Calu3 (cell line): ENCODE measurements around the gene CREBBP. TPM values are rescaled to one million over a fixed set of nuclear protein-coding genes. Genes with fewer than 3 reads are reported as not detected.

Source experiments
- BruUV-seq: library from RNA; stranded (reverse); fragments of 400-500 nt; replicated peaks from 2 replicates; lab custom pipeline; 2021; lab: Mats Ljungman, UMichigan
- CTCF ChIA-PET: fragments of 300-600 bp; sonication (Branson Sonifier 250); formaldehyde crosslinking; loops from one replicate; lab custom pipeline; 2022; ENCODE audit warnings: antibody characterized with exemption; lab: Charles Lee
- DNase-seq: peaks from one replicate; pipeline ENCODE4 v3.0.0; 2022
- H3K27ac Mint-ChIP-seq: one replicate; pipeline ENCODE4 v1.8.0; 2022; ENCODE audit warnings: mixed read lengths; ENCODE audit not compliant: unreplicated experiment
- H3K27me3 Mint-ChIP-seq: one replicate; pipeline ENCODE4 v1.8.0; 2022; ENCODE audit warnings: mixed read lengths; ENCODE audit not compliant: unreplicated experiment
- H3K36me3 Mint-ChIP-seq: one replicate; pipeline ENCODE4 v1.8.0; 2022; ENCODE audit warnings: mild to moderate bottlenecking, moderate library complexity, mixed read lengths; ENCODE audit not compliant: insufficient read depth, unreplicated experiment
- H3K4me1 Mint-ChIP-seq: one replicate; pipeline ENCODE4 v1.8.0; 2022; ENCODE audit warnings: mild to moderate bottlenecking, low read depth, mixed read lengths; ENCODE audit not compliant: unreplicated experiment
- H3K4me3 Mint-ChIP-seq: one replicate; pipeline ENCODE4 v1.8.0; 2022; ENCODE audit warnings: mild to moderate bottlenecking, low read depth, moderate library complexity, mixed read lengths; ENCODE audit not compliant: unreplicated experiment
- H3K9me3 Mint-ChIP-seq: one replicate; pipeline ENCODE4 v1.8.0; 2022; ENCODE audit warnings: low read depth, mixed read lengths; ENCODE audit not compliant: unreplicated experiment
- intact Hi-C: fragments of 100-400 bp; cut with micrococcal nuclease; formaldehyde crosslinking; loops from one replicate; pipeline ENCODE4 v1.10.0; 2022; ENCODE audit not compliant: unreplicated experiment
- total RNA-seq: library from RNA; stranded (reverse); gene quantifications from 2 replicates; pipeline ENCODE4 v1.2.3, GENCODE V29; 2022
- TF ChIP-seq, protein P1 (sequence below): fragments of 200-600 bp; IDR thresholded peaks from one replicate; pipeline ENCODE4 v1.8.0; 2022; ENCODE audit warnings: antibody characterized with exemption; ENCODE audit not compliant: unreplicated experiment

CREBBP gene
- total RNA-seq, 1 experiment from 2014 or later = 91.0 TPM

DNA sequence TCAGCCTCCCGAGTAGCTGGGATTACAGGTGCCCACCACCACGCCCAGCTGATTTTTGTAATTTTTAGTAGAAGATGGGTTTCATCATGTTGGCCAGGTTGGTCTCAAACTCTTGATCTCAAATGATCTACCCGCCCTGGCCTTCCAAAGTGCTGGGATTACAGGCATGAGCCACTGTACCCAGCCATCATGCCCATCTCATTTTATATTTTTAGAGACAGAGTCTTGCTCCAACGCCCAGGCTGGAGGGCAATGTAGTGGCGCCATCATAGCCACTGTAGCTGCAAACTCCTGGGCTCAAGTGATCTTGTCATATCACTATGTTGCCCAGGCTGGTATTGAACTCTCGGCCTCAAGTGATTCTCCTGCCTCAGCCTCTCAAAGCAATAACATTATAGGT lies 120.0 kb downstream of the CREBBP start:
- no TSS peak for BruUV-seq
- no peak overlapping the region for H3K27ac Mint-ChIP-seq
- CTCF ChIA-PET = interaction anchor here (0.6 kb wide), 1 partner anchor 13 kb away, joined by 5 read pairs; no protein-coding TSS in a partner anchor
- no peak overlapping the region for H3K4me3 Mint-ChIP-seq
- no peak for DNase-seq
- peaks cover 47% of the 10 kb centered on the region for H3K36me3 Mint-ChIP-seq
- no peaks in the 10 kb centered on the region for H3K27me3 Mint-ChIP-seq
- H3K9me3 Mint-ChIP-seq = no peaks in the 10 kb centered on the region
- H3K4me1 Mint-ChIP-seq = no peaks in the 10 kb centered on the region
- intact Hi-C loops = no loop called here
- TF ChIP-seq, protein P1, sequence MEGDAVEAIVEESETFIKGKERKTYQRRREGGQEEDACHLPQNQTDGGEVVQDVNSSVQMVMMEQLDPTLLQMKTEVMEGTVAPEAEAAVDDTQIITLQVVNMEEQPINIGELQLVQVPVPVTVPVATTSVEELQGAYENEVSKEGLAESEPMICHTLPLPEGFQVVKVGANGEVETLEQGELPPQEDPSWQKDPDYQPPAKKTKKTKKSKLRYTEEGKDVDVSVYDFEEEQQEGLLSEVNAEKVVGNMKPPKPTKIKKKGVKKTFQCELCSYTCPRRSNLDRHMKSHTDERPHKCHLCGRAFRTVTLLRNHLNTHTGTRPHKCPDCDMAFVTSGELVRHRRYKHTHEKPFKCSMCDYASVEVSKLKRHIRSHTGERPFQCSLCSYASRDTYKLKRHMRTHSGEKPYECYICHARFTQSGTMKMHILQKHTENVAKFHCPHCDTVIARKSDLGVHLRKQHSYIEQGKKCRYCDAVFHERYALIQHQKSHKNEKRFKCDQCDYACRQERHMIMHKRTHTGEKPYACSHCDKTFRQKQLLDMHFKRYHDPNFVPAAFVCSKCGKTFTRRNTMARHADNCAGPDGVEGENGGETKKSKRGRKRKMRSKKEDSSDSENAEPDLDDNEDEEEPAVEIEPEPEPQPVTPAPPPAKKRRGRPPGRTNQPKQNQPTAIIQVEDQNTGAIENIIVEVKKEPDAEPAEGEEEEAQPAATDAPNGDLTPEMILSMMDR = no peak

DNA sequence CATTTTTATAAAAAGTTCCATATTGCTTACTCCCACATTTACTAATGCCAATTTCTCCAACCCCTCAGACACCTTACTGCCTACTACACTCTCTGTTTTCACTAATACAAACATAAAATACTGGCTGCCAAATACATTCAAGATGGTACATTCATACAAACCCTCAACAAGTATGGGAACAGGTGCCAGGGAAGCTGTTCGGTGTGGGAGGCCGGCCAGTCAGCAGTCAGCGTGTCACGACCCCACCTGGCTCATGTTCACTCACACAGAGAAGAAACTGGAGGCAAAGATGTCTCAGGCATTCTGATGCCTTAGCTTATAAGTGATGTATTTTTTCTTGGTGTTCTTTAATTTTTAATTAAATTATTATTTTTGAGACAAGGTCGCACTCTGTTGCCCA lies 120.8 kb downstream of the CREBBP start:
- intact Hi-C loops = loop anchor here (10.0 kb wide), 1 partner anchor 65 kb away; no protein-coding TSS in a partner anchor
- Mint-ChIP-seq H3K36me3 (peaks cover 47% of the 10 kb centered on the region), H3K27ac (no peak overlapping the region), H3K4me3 (no peak overlapping the region), H3K27me3 (no peaks in the 10 kb centered on the region), H3K9me3 (no peaks in the 10 kb centered on the region), H3K4me1 (no peaks in the 10 kb centered on the region)
- CTCF ChIA-PET = interaction anchor here (0.7 to 1.0 kb wide), 2 partner anchors 19 to 711 kb away, joined by 3 to 6 read pairs; no protein-coding TSS in a partner anchor
- BruUV-seq = no TSS peak
- no peak for DNase-seq
- TF ChIP-seq, protein P1 = no peak

DNA sequence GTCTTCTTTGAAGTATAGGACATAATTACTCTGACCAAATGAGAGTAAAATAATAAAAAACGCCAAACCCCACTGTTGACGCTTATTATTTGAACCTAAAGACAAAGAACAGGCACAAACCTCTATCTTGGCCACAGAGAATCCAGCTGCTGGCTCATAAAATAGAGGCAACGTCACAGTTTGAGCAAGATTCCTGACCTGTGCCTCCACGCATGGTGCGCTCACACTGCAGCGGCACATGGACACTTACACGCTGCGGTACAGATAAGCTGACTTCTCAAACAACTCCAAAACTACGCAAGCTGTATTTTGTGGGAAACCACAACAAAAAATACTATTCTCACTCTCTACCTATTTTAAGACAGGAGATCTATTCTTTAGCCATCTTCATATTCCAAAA lies 124.4 kb downstream of the CREBBP start:
- Mint-ChIP-seq H3K4me1 (no peaks in the 10 kb centered on the region), H3K9me3 (no peaks in the 10 kb centered on the region), H3K36me3 (peaks cover 32% of the 10 kb centered on the region), H3K27me3 (no peaks in the 10 kb centered on the region), H3K27ac (no peak overlapping the region), H3K4me3 (no peak overlapping the region)
- CTCF ChIA-PET = no interaction called here
- TF ChIP-seq, protein P1 = no peak
- no peak for DNase-seq
- intact Hi-C loops = loop anchor here (10.0 kb wide), 1 partner anchor 61 kb away; no protein-coding TSS in a partner anchor
- no TSS peak for BruUV-seq

DNA sequence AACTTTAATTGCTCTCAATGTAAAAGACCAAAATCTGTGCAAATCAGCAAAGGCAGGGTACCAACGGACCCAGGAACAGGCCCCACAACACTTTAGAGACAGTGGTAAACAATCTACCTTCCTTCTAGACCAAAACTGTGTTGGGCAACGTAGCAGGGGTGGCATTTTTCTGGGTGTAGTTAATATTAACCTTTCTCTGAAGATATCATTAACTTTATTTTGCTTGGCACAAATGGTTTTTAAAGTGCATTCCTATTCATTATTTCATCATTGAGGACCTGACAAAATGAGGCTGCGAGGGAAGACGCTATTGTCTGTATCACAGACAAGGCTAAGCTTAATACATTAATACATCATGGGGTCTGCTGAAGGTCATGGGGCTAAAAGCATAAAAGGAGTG lies 125.3 kb downstream of the CREBBP start:
- H3K9me3 Mint-ChIP-seq = no peaks in the 10 kb centered on the region
- H3K27ac Mint-ChIP-seq = no peak overlapping the region
- TF ChIP-seq, protein P1 = no peak
- CTCF ChIA-PET = no interaction called here
- no peaks in the 10 kb centered on the region for H3K27me3 Mint-ChIP-seq
- no peak for DNase-seq
- no peak overlapping the region for H3K4me3 Mint-ChIP-seq
- H3K36me3 Mint-ChIP-seq = peaks cover 28% of the 10 kb centered on the region
- BruUV-seq = no TSS peak
- no peaks in the 10 kb centered on the region for H3K4me1 Mint-ChIP-seq
- intact Hi-C loops = loop anchor here (10.0 kb wide), 1 partner anchor 60 kb away; no protein-coding TSS in a partner anchor
